Neural cell (in vitro differentiated cells): ENCODE data around the gene HOXC9. TPM values are rescaled to one million over a fixed set of nuclear protein-coding genes. Genes with fewer than 3 reads are reported as not detected.

Experiments used
- H2AFZ ChIP-seq: fragments of 200-600, 300-800 bp; sonication (generic), shearing (Covaris generic); 2 replicates; pipeline ENCODE4 v1.6.0; 2014; ENCODE audit warnings: low read depth, mild to moderate bottlenecking, antibody characterized with exemption, low read length, moderate library complexity
- H3F3A ChIP-seq: fragments of 200-600 bp; shearing (Covaris generic); 2 replicates; pipeline ENCODE4 v1.6.1; 2016; ENCODE audit warnings: mild to moderate bottlenecking, moderate library complexity, mixed read lengths, antibody characterized with exemption, low read length; ENCODE audit not compliant: insufficient read depth, poor library complexity, severe bottlenecking
- H3K27ac ChIP-seq: fragments of 200-600, 300-800 bp; sonication (generic), shearing (Covaris generic); 2 replicates; pipeline ENCODE4 v1.5.1; 2014; ENCODE audit warnings: mild to moderate bottlenecking, low read length, moderate library complexity
- H3K27me3 ChIP-seq: fragments of 300-800, 200-600 bp; sonication (generic), shearing (Covaris generic); 2 replicates; pipeline ENCODE4 v1.6.0; 2014; ENCODE audit warnings: mild to moderate bottlenecking, low read depth, low read length, moderate library complexity; ENCODE audit not compliant: insufficient read depth
- H3K36me3 ChIP-seq: fragments of 300-800, 200-600 bp; sonication (generic), shearing (Covaris generic); 2 replicates; pipeline ENCODE4 v1.5.1; 2014; ENCODE audit warnings: mild to moderate bottlenecking, antibody characterized with exemption, low read length, moderate library complexity; ENCODE audit not compliant: insufficient read depth
- H3K4me2 ChIP-seq: fragments of 300-800, 200-600 bp; sonication (generic), shearing (Covaris generic); 2 replicates; pipeline ENCODE4 v1.6.0; 2014; ENCODE audit warnings: mild to moderate bottlenecking, low read length
- H3K4me3 ChIP-seq: fragments of 300-800, 200-600 bp; sonication (generic), shearing (Covaris generic); 2 replicates; pipeline ENCODE4 v1.5.1; 2014; ENCODE audit warnings: mild to moderate bottlenecking, low read length, moderate library complexity
- H3K79me2 ChIP-seq: fragments of 200-600 bp; shearing (Covaris generic); replicated peaks from 2 replicates; pipeline ENCODE4 v1.6.0; 2014; ENCODE audit warnings: mild to moderate bottlenecking, low read length, moderate library complexity; ENCODE audit not compliant: insufficient read depth
- H3K9ac ChIP-seq: fragments of 300-800, 200-600 bp; sonication (generic), shearing (Covaris generic); 2 replicates; pipeline ENCODE4 v1.6.1; 2016; ENCODE audit warnings: mild to moderate bottlenecking, low read length, mixed read lengths
- H3K9me2 ChIP-seq: fragments of 200-600 bp; shearing (Covaris generic); 2 replicates; pipeline ENCODE4 v1.6.1; 2016; ENCODE audit warnings: mild to moderate bottlenecking, low read length, mixed read lengths; ENCODE audit not compliant: insufficient read depth
- H3K9me3 ChIP-seq: fragments of 200-600, 300-800 bp; sonication (generic), shearing (Covaris generic); 2 replicates; pipeline ENCODE4 v1.6.1; 2016; ENCODE audit warnings: mild to moderate bottlenecking, mixed run types, low read length, moderate library complexity, mixed read lengths
- H4K20me1 ChIP-seq: fragments of 200-600 bp; shearing (Covaris generic); 2 replicates; pipeline ENCODE4 v1.6.1; 2016; ENCODE audit warnings: mild to moderate bottlenecking, mixed run types; ENCODE audit not compliant: insufficient read depth
- CTCF ChIP-seq: fragments of 450-650 bp; IDR thresholded peaks from 2 replicates; pipeline ENCODE4 v1.5.1; 2014; ENCODE audit warnings: antibody characterized with exemption, mild to moderate bottlenecking, moderate library complexity; ENCODE audit not compliant: poor library complexity, severe bottlenecking
- EP300 ChIP-seq: fragments of 450-650 bp; conservative IDR thresholded peaks from 2 replicates; pipeline ENCODE4 v1.6.1; 2014; ENCODE audit warnings: antibody characterized with exemption, mild to moderate bottlenecking, moderate library complexity; ENCODE audit not compliant: poor library complexity, severe bottlenecking
- EZH2 ChIP-seq: fragments of 200-600, 300-800 bp; shearing (Covaris generic), sonication (generic); IDR thresholded peaks from 2 replicates; pipeline ENCODE4 v1.6.1; 2014; ENCODE audit warnings: antibody characterized with exemption, low read length, borderline replicate concordance, mild to moderate bottlenecking; ENCODE audit not compliant: insufficient read depth, poor library complexity, severe bottlenecking
- MXI1 ChIP-seq: fragments of 450-650 bp; conservative IDR thresholded peaks from 2 replicates; pipeline ENCODE4 v1.6.1; 2014; ENCODE audit warnings: antibody characterized with exemption, mild to moderate bottlenecking; ENCODE audit not compliant: poor library complexity, severe bottlenecking
- POLR2AphosphoS5 ChIP-seq: IDR thresholded peaks from 2 replicates; pipeline ENCODE4 v1.6.1; 2012
- RAD21 ChIP-seq: fragments of 450-650 bp; conservative IDR thresholded peaks from 2 replicates; pipeline ENCODE4 v1.6.1; 2014; ENCODE audit warnings: antibody characterized with exemption, mild to moderate bottlenecking, moderate library complexity
- REST ChIP-seq: IDR thresholded peaks from 2 replicates; pipeline ENCODE4 v1.6.1; 2012; ENCODE audit warnings: borderline replicate concordance
- SMC3 ChIP-seq: fragments of 450-650 bp; conservative IDR thresholded peaks from 2 replicates; pipeline ENCODE4 v1.6.1; 2014; ENCODE audit warnings: antibody characterized with exemption, mild to moderate bottlenecking, moderate library complexity; ENCODE audit not compliant: poor library complexity
- TAF1 ChIP-seq: IDR thresholded peaks from 2 replicates; pipeline ENCODE4 v1.6.1; 2012; ENCODE audit warnings: low read depth
- polyA plus RNA-seq: library from polyadenylated mRNA; depleted of rRNA; stranded (reverse); fragments of >200 nt; gene quantifications from 2 replicates; pipeline ENCODE4 v1.2.3, GENCODE V29; 2014

Gene HOXC9
- polyA plus RNA-seq, 1 donor from 2014 or later: not detected

GRCh38 chr12:53951577-53952334 is 48.2 kb upstream of the HOXC9 start:
- H3K27ac ChIP-seq: no peak overlapping the region
- H3K9me3 ChIP-seq: no peaks in the 10 kb centered on the region
- H3K36me3 ChIP-seq: no peaks in the 10 kb centered on the region
- no peaks in the 10 kb centered on the region for H4K20me1 ChIP-seq
- no peak overlapping the region for H2AFZ ChIP-seq
- H3K9me2 ChIP-seq: no peaks in the 10 kb centered on the region
- TF ChIP-seq SMC3: no peak
- no peak for TF ChIP-seq EP300
- TF ChIP-seq CTCF: no peak
- TF ChIP-seq REST: no peak
- no peak for TF ChIP-seq EZH2
- no peak for TF ChIP-seq TAF1
- TF ChIP-seq RAD21: no peak
- no peak for TF ChIP-seq MXI1
- TF ChIP-seq POLR2AphosphoS5: no peak
- no peak overlapping the region for H3K4me3 ChIP-seq
- H3F3A ChIP-seq: no peaks in the 10 kb centered on the region
- peaks cover 100% of the 10 kb centered on the region for H3K27me3 ChIP-seq
- no peaks in the 10 kb centered on the region for H3K79me2 ChIP-seq
- H3K9ac ChIP-seq: no peak overlapping the region
- H3K4me2 ChIP-seq: no peak overlapping the region

- no peak for TF ChIP-seq SMC3
- no peak for TF ChIP-seq TAF1
- TF ChIP-seq CTCF: no peak
- TF ChIP-seq MXI1: no peak
- TF ChIP-seq EP300: no peak
- TF ChIP-seq REST: no peak
- no peak for TF ChIP-seq POLR2AphosphoS5
- Histone ChIP-seq H3K9me2 (no peaks in the 10 kb centered on the region), H3K9me3 (no peaks in the 10 kb centered on the region), H3K27ac (no peak overlapping the region), H3K9ac (no peak overlapping the region), H3K79me2 (no peaks in the 10 kb centered on the region), H3K4me2 (no peak overlapping the region), H3K27me3 (peaks cover 100% of the 10 kb centered on the region), H3K36me3 (no peaks in the 10 kb centered on the region), H4K20me1 (no peaks in the 10 kb centered on the region), H2AFZ (no peak overlapping the region), H3F3A (no peaks in the 10 kb centered on the region), H3K4me3 (no peak overlapping the region)
These were observed 47.6 kb upstream of the HOXC9 start for GRCh38 chr12:53952335-53952694.
